CD14-positive monocyte (primary cell): Measurements from ENCODE around the gene MLYCD. TPM values are rescaled to one million over a fixed set of nuclear protein-coding genes. Genes with fewer than 3 reads are reported as not detected.

Source experiments
- DNase-seq, 3 donors: peaks; one replicate each; pipeline ENCODE4 v3.0.0-alpha.2; 2011 to 2022
- H2AFZ ChIP-seq: 2 replicates; pipeline ENCODE4 v1.6.0; 2012; ENCODE audit warnings: mild to moderate bottlenecking, low read depth, low read length, inconsistent platforms; ENCODE audit not compliant: insufficient read depth, poor library complexity, severe bottlenecking
- H3K27ac ChIP-seq, 2 donors: 1 replicate in 1 of 2; 2 replicates in 1 of 2; pipeline ENCODE4 v1.5.1; 2012 to 2013; ENCODE audit warnings: low read length in 2 of 2, control low read depth in 1 of 2, inconsistent platforms in 1 of 2, low read depth in 1 of 2, mild to moderate bottlenecking in 1 of 2
- H3K27me3 ChIP-seq, 2 donors: one replicate each; pipeline versions ENCODE4 v1.6.0 to v1.6.1; 2011 to 2013; ENCODE audit warnings: low read length in 2 of 2; ENCODE audit not compliant: control insufficient read depth in 2 of 2, insufficient read depth in 2 of 2
- H3K36me3 ChIP-seq, 2 donors: replicated peaks in 1 of 2; 1 replicate in 1 of 2; 2 replicates in 1 of 2; pipeline versions ENCODE4 v1.5.1 to v1.6.1; 2012 to 2013; ENCODE audit warnings: low read length in 2 of 2, control low read depth in 1 of 2, inconsistent platforms in 1 of 2, mild to moderate bottlenecking in 1 of 2; ENCODE audit not compliant: insufficient read depth in 2 of 2, control insufficient read depth in 1 of 2
- H3K4me1 ChIP-seq, 2 donors: 1 replicate in 1 of 2; 2 replicates in 1 of 2; pipeline versions ENCODE4 v1.5.1 to v1.6.1; 2012 to 2013; ENCODE audit warnings: low read length in 2 of 2, control low read depth in 1 of 2, inconsistent platforms in 1 of 2, mild to moderate bottlenecking in 1 of 2, moderate library complexity in 1 of 2; ENCODE audit not compliant: insufficient read depth in 2 of 2, control insufficient read depth in 1 of 2
- H3K4me2 ChIP-seq: replicated peaks from 2 replicates; pipeline ENCODE3; 2012; ENCODE audit warnings: low read length, moderate library complexity, mild to moderate bottlenecking; ENCODE audit not compliant: poor library complexity, severe bottlenecking; ENCODE audit errors: extremely low read depth
- H3K4me3 ChIP-seq, 3 experiments: fragments of 200-600 bp in 1 of 3; sonication (generic) in 1 of 3; replicated peaks in 1 of 3; 1 replicate in 2 of 3; 2 replicates in 1 of 3; pipeline ENCODE4 v1.5.1; 2011 to 2013; ENCODE audit warnings: low read length in 3 of 3, mild to moderate bottlenecking in 3 of 3, control low read depth in 2 of 3, low read depth in 2 of 3, inconsistent platforms in 1 of 3, moderate library complexity in 1 of 3
- H3K79me2 ChIP-seq: 2 replicates; pipeline ENCODE4 v1.6.0; 2012; ENCODE audit warnings: mild to moderate bottlenecking, control low read depth, inconsistent platforms, low read length, moderate library complexity; ENCODE audit not compliant: insufficient read depth
- H3K9ac ChIP-seq: 2 replicates; pipeline ENCODE4 v1.6.0; 2017; ENCODE audit warnings: low read length, mild to moderate bottlenecking; ENCODE audit not compliant: insufficient read depth, poor library complexity, severe bottlenecking
- H3K9me3 ChIP-seq, 2 donors: replicated peaks in 1 of 2; 1 replicate in 1 of 2; 2 replicates in 1 of 2; pipeline versions ENCODE4 v1.5.1 to v1.6.1; 2012 to 2013; ENCODE audit warnings: low read length in 2 of 2, control low read depth in 1 of 2; ENCODE audit not compliant: control insufficient read depth in 1 of 2, insufficient read depth in 1 of 2
- H4K20me1 ChIP-seq: 2 replicates; pipeline ENCODE4 v1.6.0; 2012; ENCODE audit warnings: mild to moderate bottlenecking, low read length, control low read depth, moderate library complexity; ENCODE audit not compliant: insufficient read depth
- H3K27ac Mint-ChIP-seq, 7 donors: one replicate each; pipeline ENCODE4 v1.8.0; 2020; ENCODE audit warnings: mild to moderate bottlenecking in 7 of 7, mixed read lengths in 7 of 7, moderate library complexity in 6 of 7, inconsistent platforms in 2 of 7
- H3K27me3 Mint-ChIP-seq, 3 donors: one replicate each; pipeline ENCODE4 v1.8.0; 2021 to 2022; ENCODE audit warnings: low read depth in 3 of 3, mild to moderate bottlenecking in 3 of 3, mixed read lengths in 3 of 3, moderate library complexity in 3 of 3, inconsistent platforms in 1 of 3
- H3K36me3 Mint-ChIP-seq, 2 donors: one replicate each; pipeline ENCODE4 v1.8.0; 2020; ENCODE audit warnings: mixed read lengths in 2 of 2, inconsistent platforms in 1 of 2, mild to moderate bottlenecking in 1 of 2
- H3K4me1 Mint-ChIP-seq: one replicate; pipeline ENCODE4 v1.8.0; 2020; ENCODE audit warnings: mild to moderate bottlenecking, mixed read lengths
- H3K4me3 Mint-ChIP-seq, 2 donors: one replicate each; pipeline ENCODE4 v1.8.0; 2020; ENCODE audit warnings: mild to moderate bottlenecking in 2 of 2, mixed read lengths in 2 of 2, moderate library complexity in 1 of 2
- H3K9me3 Mint-ChIP-seq, 7 donors: one replicate each; pipeline ENCODE4 v1.8.0; 2020 to 2022; ENCODE audit warnings: mixed read lengths in 7 of 7, mild to moderate bottlenecking in 6 of 7, moderate library complexity in 6 of 7, inconsistent platforms in 2 of 7
- whole genome bisulfite sequencing: methylation state at CpG from one replicate; pipeline ENCODE4 v1.1.5; 2013; ENCODE audit warnings: missing lambda C conversion rate; ENCODE audit not compliant: insufficient coverage; 5-methylcytosine and 5-hydroxymethylcytosine counted together
- intact Hi-C, 2 donors: fragments of 100-400 bp; cut with micrococcal nuclease; formaldehyde crosslinking; loops; one replicate each; pipeline versions ENCODE4 v1.15.0 to v1.15.1; 2023
- polyA plus RNA-seq, 3 donors: library from polyadenylated mRNA; depleted of rRNA in 1 of 3; unstranded in 2 of 3; stranded (reverse) in 1 of 3; fragments of 300-500 nt in 2 of 3; fragments of >200 nt in 1 of 3; fragmentation: Illumina TruSeq in 2 of 3; gene quantifications; 1 replicate in 2 of 3; 2 replicates in 1 of 3; pipeline ENCODE4 v1.2.3, GENCODE V29; 2012 to 2021
- TF ChIP-seq, protein P1 (sequence below): fragments of 200-600 bp; IDR thresholded peaks from one replicate; pipeline ENCODE4 v1.8.0; 2022; ENCODE audit warnings: antibody characterized with exemption, mild to moderate bottlenecking

The MLYCD gene
- polyA plus RNA-seq, 3 donors, result 1.2 to 2.4 (median 1.3) TPM

- Histone ChIP-seq H3K4me3 (peak within 1 kb of the TSS; percentile 53 to 77 (median 61)), H2AFZ (peak within 1 kb of the TSS; percentile 72), H3K27me3 (no peaks in the 10 kb centered on the region), H3K36me3 (no peaks in the 10 kb centered on the region), H3K27ac (peak within 1 kb of the TSS; percentile 82 to 91), H3K9me3 (no peaks in the 10 kb centered on the region), H3K4me2 (peak within 1 kb of the TSS; percentile 91), H3K4me1 (peaks cover 26 to 30% of the 10 kb centered on the region in 2 donors), H3K9ac (peak within 1 kb of the TSS; percentile 80), H3K79me2 (no peaks in the 10 kb centered on the region), H4K20me1 (no peaks in the 10 kb centered on the region)
- peak; percentile 92 to 96 (median 93) for DNase-seq
- H3K27me3 Mint-ChIP-seq, result peaks cover 7 to 23% (median 9%) of the 10 kb centered on the region in 3 donors
- H3K4me3 Mint-ChIP-seq, result peak within 1 kb of the TSS; percentile 77 to 85
- no peaks in the 10 kb centered on the region for H3K9me3 Mint-ChIP-seq
- intact Hi-C loops, result no loop called here
- TF ChIP-seq, protein P1, sequence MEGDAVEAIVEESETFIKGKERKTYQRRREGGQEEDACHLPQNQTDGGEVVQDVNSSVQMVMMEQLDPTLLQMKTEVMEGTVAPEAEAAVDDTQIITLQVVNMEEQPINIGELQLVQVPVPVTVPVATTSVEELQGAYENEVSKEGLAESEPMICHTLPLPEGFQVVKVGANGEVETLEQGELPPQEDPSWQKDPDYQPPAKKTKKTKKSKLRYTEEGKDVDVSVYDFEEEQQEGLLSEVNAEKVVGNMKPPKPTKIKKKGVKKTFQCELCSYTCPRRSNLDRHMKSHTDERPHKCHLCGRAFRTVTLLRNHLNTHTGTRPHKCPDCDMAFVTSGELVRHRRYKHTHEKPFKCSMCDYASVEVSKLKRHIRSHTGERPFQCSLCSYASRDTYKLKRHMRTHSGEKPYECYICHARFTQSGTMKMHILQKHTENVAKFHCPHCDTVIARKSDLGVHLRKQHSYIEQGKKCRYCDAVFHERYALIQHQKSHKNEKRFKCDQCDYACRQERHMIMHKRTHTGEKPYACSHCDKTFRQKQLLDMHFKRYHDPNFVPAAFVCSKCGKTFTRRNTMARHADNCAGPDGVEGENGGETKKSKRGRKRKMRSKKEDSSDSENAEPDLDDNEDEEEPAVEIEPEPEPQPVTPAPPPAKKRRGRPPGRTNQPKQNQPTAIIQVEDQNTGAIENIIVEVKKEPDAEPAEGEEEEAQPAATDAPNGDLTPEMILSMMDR, result no peak
- peaks cover 1 to 6% of the 10 kb centered on the region in 2 donors for H3K36me3 Mint-ChIP-seq
- H3K4me1 Mint-ChIP-seq, result peaks cover 24% of the 10 kb centered on the region
- 5% methylated on average over 28 of the region's 30 CpGs for WGBS
- peak within 1 kb of the TSS; percentile 70 to 94 (median 90) for H3K27ac Mint-ChIP-seq
Measured at GRCh38 chr16:83952940-83953795, 54.3 kb downstream of the MLYCD start, which contains the start of gene OSGIN1. OSGIN1 (plus strand) TSS chr16:83953240; CDS start chr16:83957672, 4,432 bp downstream.

- no peaks in the 10 kb centered on the region for H4K20me1 ChIP-seq
- H3K27ac Mint-ChIP-seq, result peak overlapping the region; percentile 70 to 94 (median 90)
- H3K9me3 Mint-ChIP-seq, result no peaks in the 10 kb centered on the region
- WGBS, result 65% methylated on average over 6 of the region's 19 CpGs
- peaks cover 0 to 1% of the 10 kb centered on the region in 2 donors for H3K36me3 ChIP-seq
- DNase-seq, result peak in 2 of 3 donors; percentile 9 to 24
- H3K4me1 Mint-ChIP-seq, result peaks cover 24% of the 10 kb centered on the region
- peaks cover 26 to 30% of the 10 kb centered on the region in 2 donors for H3K4me1 ChIP-seq
- peak overlapping the region; percentile 80 for H3K9ac ChIP-seq
- H3K79me2 ChIP-seq, result no peaks in the 10 kb centered on the region
- H2AFZ ChIP-seq, result peak overlapping the region; percentile 72
- peak overlapping the region; percentile 82 to 91 for H3K27ac ChIP-seq
- intact Hi-C loops, result no loop called here
- TF ChIP-seq, protein P1, result peak; percentile 71
- peak overlapping the region; percentile 77 to 85 for H3K4me3 Mint-ChIP-seq
- H3K4me2 ChIP-seq, result peak overlapping the region; percentile 91
- peaks cover 8 to 12% of the 10 kb centered on the region in 2 donors for H3K36me3 Mint-ChIP-seq
- peaks cover 8 to 21% (median 10%) of the 10 kb centered on the region in 3 donors for H3K27me3 Mint-ChIP-seq
- no peaks in the 10 kb centered on the region for H3K9me3 ChIP-seq
- H3K4me3 ChIP-seq, result peak overlapping the region; percentile 53 to 77 (median 61)
- H3K27me3 ChIP-seq, result no peaks in the 10 kb centered on the region
Measured at GRCh38 chr16:83953796-83954576, 55.1 kb downstream of the MLYCD start.
